Skeletal muscle tissue (tissue), 4 donors: ENCODE data around the gene LMAN1L. TPM values are rescaled to one million over a fixed set of nuclear protein-coding genes. Genes with fewer than 3 reads are reported as not detected.

ENCODE experiments used
- H3K27ac ChIP-seq: one replicate; pipeline ENCODE4 v1.7.0; 2013; ENCODE audit warnings: mild to moderate bottlenecking, low read depth, low read length, inconsistent platforms
- H3K27me3 ChIP-seq, 3 donors: one replicate each; pipeline ENCODE4 v1.7.0; 2013; ENCODE audit warnings: low read length in 3 of 3; ENCODE audit not compliant: control insufficient read depth in 3 of 3, insufficient read depth in 3 of 3
- H3K36me3 ChIP-seq, 3 donors: one replicate each; pipeline ENCODE4 v1.7.0; 2013; ENCODE audit warnings: low read length in 3 of 3; ENCODE audit not compliant: control insufficient read depth in 3 of 3, insufficient read depth in 3 of 3
- H3K4me1 ChIP-seq, 3 donors: one replicate each; pipeline ENCODE4 v1.7.0; 2013; ENCODE audit warnings: low read length in 3 of 3, mild to moderate bottlenecking in 3 of 3; ENCODE audit not compliant: control insufficient read depth in 3 of 3, insufficient read depth in 3 of 3
- H3K4me3 ChIP-seq, 3 donors: one replicate each; pipeline ENCODE4 v1.7.0; 2013; ENCODE audit warnings: low read length in 3 of 3
- H3K9ac ChIP-seq, 3 donors: one replicate each; pipeline ENCODE4 v1.7.0; 2013; ENCODE audit warnings: low read length in 3 of 3, mild to moderate bottlenecking in 3 of 3, moderate library complexity in 2 of 3, low read depth in 1 of 3
- H3K9me3 ChIP-seq, 3 donors: one replicate each; pipeline ENCODE4 v1.7.0; 2013; ENCODE audit warnings: low read length in 3 of 3; ENCODE audit not compliant: control insufficient read depth in 3 of 3
- total RNA-seq: library from RNA; depleted of rRNA; stranded (reverse); fragments of >200 nt; gene quantifications from one replicate; pipeline ENCODE4 v1.2.3, GENCODE V29; 2014
- donor health status: Osteomylitis.

Gene LMAN1L
- total RNA-seq = not detected

GRCh38 chr15:74812533-74812932, at the start of gene LMAN1L:
TSS of gene LMAN1L (plus strand) at chr15:74812835. CDS start at chr15:74812855, 20 bp downstream.
- peaks cover 10 to 28% (median 20%) of the 10 kb centered on the region in 3 donors for H3K4me1 ChIP-seq
- no peak within 1 kb of the TSS for H3K27ac ChIP-seq
- no peaks in the 10 kb centered on the region for H3K36me3 ChIP-seq
- no peaks in the 10 kb centered on the region for H3K9me3 ChIP-seq
- no peaks in the 10 kb centered on the region for H3K27me3 ChIP-seq
- H3K4me3 ChIP-seq = no peak within 1 kb of the TSS
- no peak within 1 kb of the TSS for H3K9ac ChIP-seq

GRCh38 chr15:74763416-74763815, 49.2 kb upstream of the LMAN1L start:
- H3K4me1 ChIP-seq = peaks cover 0 to 15% (median 0%) of the 10 kb centered on the region in 3 donors
- H3K27ac ChIP-seq = no peak overlapping the region
- peak overlapping the region in 1 of 3 donors; percentile 25 for H3K9ac ChIP-seq
- H3K36me3 ChIP-seq = no peaks in the 10 kb centered on the region
- no peak overlapping the region for H3K4me3 ChIP-seq
- no peaks in the 10 kb centered on the region for H3K9me3 ChIP-seq
- H3K27me3 ChIP-seq = peaks cover 5 to 16% (median 11%) of the 10 kb centered on the region in 3 donors

GRCh38 chr15:74767167-74768098, 45.2 kb upstream of the LMAN1L start:
- H3K27me3 ChIP-seq = peaks cover 5 to 16% (median 6%) of the 10 kb centered on the region in 3 donors
- no peak overlapping the region for H3K9ac ChIP-seq
- H3K36me3 ChIP-seq = no peaks in the 10 kb centered on the region
- no peaks in the 10 kb centered on the region for H3K9me3 ChIP-seq
- no peak overlapping the region for H3K27ac ChIP-seq
- H3K4me3 ChIP-seq = no peak overlapping the region
- peaks cover 0 to 21% (median 14%) of the 10 kb centered on the region in 3 donors for H3K4me1 ChIP-seq

GRCh38 chr15:74768099-74768770, 44.4 kb upstream of the LMAN1L start:
- Histone ChIP-seq H3K9me3 (no peaks in the 10 kb centered on the region), H3K27ac (no peak overlapping the region), H3K4me1 (peaks cover 0 to 18% (median 14%) of the 10 kb centered on the region in 3 donors), H3K4me3 (no peak overlapping the region), H3K9ac (peak overlapping the region in 1 of 3 donors; percentile 16), H3K36me3 (no peaks in the 10 kb centered on the region), H3K27me3 (peaks cover 5 to 15% (median 6%) of the 10 kb centered on the region in 3 donors)

GRCh38 chr15:74768771-74769342, 43.8 kb upstream of the LMAN1L start:
- Histone ChIP-seq H3K9me3 (no peaks in the 10 kb centered on the region), H3K27ac (no peak overlapping the region), H3K4me3 (no peak overlapping the region), H3K9ac (peak overlapping the region in 2 of 3 donors; percentile 14 to 45), H3K36me3 (no peaks in the 10 kb centered on the region), H3K4me1 (peaks cover 0 to 14% (median 13%) of the 10 kb centered on the region in 3 donors), H3K27me3 (peaks cover 0 to 11% (median 5%) of the 10 kb centered on the region in 3 donors)

- Histone ChIP-seq H3K9ac (peak overlapping the region in 1 of 3 donors; percentile 45), H3K27me3 (peaks cover 0 to 11% (median 5%) of the 10 kb centered on the region in 3 donors), H3K27ac (no peak overlapping the region), H3K4me1 (peaks cover 0 to 14% (median 13%) of the 10 kb centered on the region in 3 donors), H3K9me3 (no peaks in the 10 kb centered on the region), H3K4me3 (no peak overlapping the region), H3K36me3 (no peaks in the 10 kb centered on the region)
These were observed 43.1 kb upstream of the LMAN1L start for GRCh38 chr15:74769463-74770025.

- Histone ChIP-seq H3K27ac (no peak overlapping the region), H3K9me3 (no peaks in the 10 kb centered on the region), H3K4me1 (peaks cover 0 to 14% (median 13%) of the 10 kb centered on the region in 3 donors), H3K9ac (no peak overlapping the region), H3K36me3 (no peaks in the 10 kb centered on the region), H3K27me3 (peaks cover 0 to 11% (median 5%) of the 10 kb centered on the region in 3 donors), H3K4me3 (no peak overlapping the region)
These were observed 42.3 kb upstream of the LMAN1L start for GRCh38 chr15:74770211-74770903.

GRCh38 chr15:74773329-74773728, 39.3 kb upstream of the LMAN1L start:
- H3K27ac ChIP-seq = no peak overlapping the region
- H3K9me3 ChIP-seq = no peaks in the 10 kb centered on the region
- H3K36me3 ChIP-seq = no peaks in the 10 kb centered on the region
- no peak overlapping the region for H3K9ac ChIP-seq
- no peak overlapping the region for H3K4me3 ChIP-seq
- peaks cover 10 to 35% (median 26%) of the 10 kb centered on the region in 3 donors for H3K4me1 ChIP-seq
- no peaks in the 10 kb centered on the region for H3K27me3 ChIP-seq

GRCh38 chr15:74773731-74774252, 38.8 kb upstream of the LMAN1L start:
- no peaks in the 10 kb centered on the region for H3K27me3 ChIP-seq
- H3K9me3 ChIP-seq = no peaks in the 10 kb centered on the region
- no peak overlapping the region for H3K27ac ChIP-seq
- H3K4me1 ChIP-seq = peaks cover 10 to 35% (median 24%) of the 10 kb centered on the region in 3 donors
- H3K9ac ChIP-seq = no peak overlapping the region
- no peaks in the 10 kb centered on the region for H3K36me3 ChIP-seq
- H3K4me3 ChIP-seq = no peak overlapping the region
